Measurements from ENCODE around the gene HEATR9.

DNA sequence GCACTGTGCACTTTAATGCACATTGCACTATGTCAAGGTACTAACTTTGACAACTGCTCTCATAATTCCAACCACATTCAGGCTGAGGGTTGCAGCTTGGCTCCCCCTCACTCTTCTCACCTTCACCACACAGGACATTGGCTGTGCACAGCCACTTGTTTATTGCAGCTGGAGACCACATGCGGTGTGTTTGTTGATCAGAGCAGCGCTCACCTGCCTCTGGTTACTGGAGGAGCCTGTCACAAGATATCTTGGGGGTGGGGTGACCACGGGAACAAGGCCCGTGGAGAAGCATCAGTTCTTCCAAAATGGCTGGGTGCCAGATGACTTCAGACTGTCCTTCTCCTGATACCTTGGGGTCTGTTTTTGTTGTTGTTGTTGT lies 22.1 kb upstream of the HEATR9 start:
- TF ChIP-seq POLR2A (IDR thresholded peaks at IDR 0.05) = no peak
- TF ChIP-seq, protein P1, sequence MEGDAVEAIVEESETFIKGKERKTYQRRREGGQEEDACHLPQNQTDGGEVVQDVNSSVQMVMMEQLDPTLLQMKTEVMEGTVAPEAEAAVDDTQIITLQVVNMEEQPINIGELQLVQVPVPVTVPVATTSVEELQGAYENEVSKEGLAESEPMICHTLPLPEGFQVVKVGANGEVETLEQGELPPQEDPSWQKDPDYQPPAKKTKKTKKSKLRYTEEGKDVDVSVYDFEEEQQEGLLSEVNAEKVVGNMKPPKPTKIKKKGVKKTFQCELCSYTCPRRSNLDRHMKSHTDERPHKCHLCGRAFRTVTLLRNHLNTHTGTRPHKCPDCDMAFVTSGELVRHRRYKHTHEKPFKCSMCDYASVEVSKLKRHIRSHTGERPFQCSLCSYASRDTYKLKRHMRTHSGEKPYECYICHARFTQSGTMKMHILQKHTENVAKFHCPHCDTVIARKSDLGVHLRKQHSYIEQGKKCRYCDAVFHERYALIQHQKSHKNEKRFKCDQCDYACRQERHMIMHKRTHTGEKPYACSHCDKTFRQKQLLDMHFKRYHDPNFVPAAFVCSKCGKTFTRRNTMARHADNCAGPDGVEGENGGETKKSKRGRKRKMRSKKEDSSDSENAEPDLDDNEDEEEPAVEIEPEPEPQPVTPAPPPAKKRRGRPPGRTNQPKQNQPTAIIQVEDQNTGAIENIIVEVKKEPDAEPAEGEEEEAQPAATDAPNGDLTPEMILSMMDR (IDR thresholded peaks at IDR 0.05 in 4 of 5, conservative IDR thresholded peaks at IDR 0.05 in 1 of 5) = no peak

Measured in gastrocnemius medialis (tissue), 4 donors.